GM21723 (cell line): ENCODE measurements around the gene LRRC25.

Experiments used
- ATAC-seq: cut with Tn5 transposase; IDR thresholded peaks from one replicate; pipeline ENCODE4 v1.9.1; 2021; ENCODE audit warnings: mild to moderate bottlenecking, moderate library complexity; ENCODE audit not compliant: unreplicated experiment

Gene LRRC25

GRCh38 chr19:18397242-18398202 lies at the start of gene LRRC25:
LRRC25 (minus strand) TSS chr19:18397622; CDS start chr19:18396963, 659 bp downstream.
- no peak for ATAC-seq

- no peak for ATAC-seq
These were observed 49.5 kb upstream of the LRRC25 start for GRCh38 chr19:18446811-18447359.

- no peak for ATAC-seq
These were observed 48.9 kb upstream of the LRRC25 start for GRCh38 chr19:18446145-18446810.

- ATAC-seq, result no peak
These were observed 48.0 kb upstream of the LRRC25 start for GRCh38 chr19:18445262-18445948.

GRCh38 chr19:18444513-18444912 lies 47.1 kb upstream of the LRRC25 start:
- ATAC-seq, result no peak

- ATAC-seq, result no peak
These were observed 46.4 kb upstream of the LRRC25 start for GRCh38 chr19:18443831-18444230.

GRCh38 chr19:18443406-18443805 lies 46.0 kb upstream of the LRRC25 start:
- ATAC-seq, result no peak

- ATAC-seq, result no peak
These were observed 45.5 kb upstream of the LRRC25 start for GRCh38 chr19:18442941-18443340.

- no peak for ATAC-seq
These were observed 44.7 kb upstream of the LRRC25 start for GRCh38 chr19:18441804-18442788.

GRCh38 chr19:18440936-18441803 lies 43.7 kb upstream of the LRRC25 start:
- ATAC-seq, result no peak

GRCh38 chr19:18440415-18440877 lies 43.0 kb upstream of the LRRC25 start:
- no peak for ATAC-seq

GRCh38 chr19:18439910-18440237 lies 42.5 kb upstream of the LRRC25 start:
- no peak for ATAC-seq

- no peak for ATAC-seq
These were observed 41.8 kb upstream of the LRRC25 start for GRCh38 chr19:18439025-18439909.

GRCh38 chr19:18438331-18439024 lies 41.1 kb upstream of the LRRC25 start:
- no peak for ATAC-seq

- ATAC-seq, result no peak
These were observed 40.3 kb upstream of the LRRC25 start, which contains the start of gene ISYNA1 for GRCh38 chr19:18437491-18438330. ISYNA1 (minus strand) TSS chr19:18438133; CDS start chr19:18437979, 154 bp downstream.
